MM.1S (cell line): ENCODE results near the gene EGF.

Experiments
- DNase-seq: peaks from one replicate; pipeline ENCODE4 v3.0.0-alpha.2; 2015
- H2AFZ ChIP-seq: fragments of 300-600 bp; sonication (generic); 2 replicates; pipeline ENCODE4 v1.6.0; 2016; ENCODE audit warnings: antibody characterized with exemption, low read length
- H3F3A ChIP-seq: fragments of 300-600 bp; sonication (generic); 2 replicates; pipeline ENCODE4 v1.6.1; 2016; ENCODE audit warnings: mild to moderate bottlenecking, antibody characterized with exemption, low read length, moderate library complexity, mixed read lengths; ENCODE audit not compliant: insufficient read depth
- H3K27ac ChIP-seq: fragments of 300-600 bp; sonication (generic); 2 replicates; pipeline ENCODE4 v1.5.1; 2016; ENCODE audit warnings: mild to moderate bottlenecking, low read length
- H3K27me3 ChIP-seq: fragments of 300-600 bp; sonication (generic); replicated peaks from 2 replicates; pipeline ENCODE4 v1.6.0; 2016; ENCODE audit warnings: low read length; ENCODE audit not compliant: insufficient read depth
- H3K36me3 ChIP-seq: fragments of 300-600 bp; sonication (generic); replicated peaks from 2 replicates; pipeline ENCODE4 v1.6.1; 2016; ENCODE audit warnings: mild to moderate bottlenecking, low read length, mixed read lengths; ENCODE audit not compliant: insufficient read depth
- H3K4me1 ChIP-seq: fragments of 300-600 bp; sonication (generic); 2 replicates; pipeline ENCODE4 v1.6.1; 2016; ENCODE audit warnings: low read length, mixed read lengths
- H3K4me2 ChIP-seq: fragments of 300-600 bp; sonication (generic); 2 replicates; pipeline ENCODE4 v1.6.0; 2016; ENCODE audit warnings: low read depth, low read length
- H3K4me3 ChIP-seq: fragments of 300-600 bp; sonication (generic); 2 replicates; pipeline ENCODE4 v1.5.1; 2016; ENCODE audit warnings: low read length, mixed read lengths
- H3K79me2 ChIP-seq: fragments of 300-600 bp; sonication (generic); 2 replicates; pipeline ENCODE4 v1.6.1; 2016; ENCODE audit warnings: mixed run types, low read length, mixed read lengths
- H3K9ac ChIP-seq: fragments of 300-600 bp; sonication (generic); 2 replicates; pipeline ENCODE4 v1.6.1; 2016; ENCODE audit warnings: low read length, mixed read lengths
- H3K9me2 ChIP-seq: fragments of 300-600 bp; sonication (generic); replicated peaks from 2 replicates; pipeline ENCODE4 v1.6.1; 2016; ENCODE audit warnings: mild to moderate bottlenecking, low read length, mixed read lengths; ENCODE audit not compliant: insufficient read depth
- H3K9me3 ChIP-seq: fragments of 300-600 bp; sonication (generic); replicated peaks from 2 replicates; pipeline ENCODE4 v1.6.1; 2016; ENCODE audit warnings: mild to moderate bottlenecking, low read length, mixed read lengths; ENCODE audit not compliant: insufficient read depth
- H4K20me1 ChIP-seq: fragments of 300-600 bp; sonication (generic); 2 replicates; pipeline ENCODE4 v1.6.1; 2016; ENCODE audit warnings: mild to moderate bottlenecking, low read length, moderate library complexity, mixed read lengths; ENCODE audit not compliant: insufficient read depth
- EZH2 ChIP-seq: fragments of 300-600 bp; sonication (generic); optimal IDR thresholded peaks from 2 replicates; pipeline ENCODE3; 2017; ENCODE audit warnings: low read depth, mild to moderate bottlenecking, antibody characterized with exemption, low read length, mixed read lengths
- EZH2phosphoT487 ChIP-seq: fragments of 300-600 bp; sonication (generic); IDR thresholded peaks from 2 replicates; pipeline ENCODE4 v1.6.1; 2018; ENCODE audit warnings: antibody characterized with exemption, low read length
- TF ChIP-seq, protein P1 (sequence below): fragments of 300-600 bp; sonication (generic); IDR thresholded peaks from 2 replicates; pipeline ENCODE4 v1.5.1; 2016; ENCODE audit warnings: antibody characterized with exemption, low read length, mixed read lengths

EGF gene

DNA sequence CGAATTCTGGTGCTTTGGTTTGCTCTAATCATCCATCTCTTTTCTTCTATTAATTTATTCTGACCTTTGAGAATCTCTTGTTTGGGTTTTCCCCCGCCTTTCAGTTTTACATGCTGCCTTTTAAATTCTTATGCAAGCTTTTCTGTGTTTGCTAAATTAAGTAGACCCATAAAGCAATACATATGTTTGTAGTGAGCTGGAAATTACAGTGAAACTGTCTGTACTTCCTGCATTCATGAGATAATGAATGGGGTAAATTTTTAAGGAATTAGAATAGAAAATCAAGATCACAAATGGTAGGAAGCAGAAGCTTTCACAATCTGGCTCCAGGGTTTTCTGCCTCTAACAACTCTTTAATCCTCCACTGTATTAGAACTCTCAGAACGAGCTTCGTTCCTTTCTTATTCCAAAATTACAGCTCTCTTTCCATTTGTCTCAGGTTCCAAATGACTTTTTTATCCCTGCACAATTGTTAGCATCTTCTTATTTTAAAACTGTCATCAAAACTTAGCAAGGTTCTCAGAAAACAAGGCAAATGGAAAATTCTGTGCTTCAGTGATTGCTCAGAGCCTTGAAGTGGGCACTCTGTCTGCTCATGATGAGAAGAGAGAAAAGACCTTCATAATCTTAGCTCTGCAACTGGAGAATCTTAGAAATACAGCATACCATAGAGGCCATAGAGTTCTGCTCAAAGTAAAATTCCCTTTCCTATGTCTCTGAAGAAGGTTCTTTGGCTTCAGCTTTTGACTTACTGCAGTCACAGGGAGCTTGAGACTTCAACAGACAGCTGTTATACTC, 108.2 kb downstream of the EGF start:
- H3K27me3 ChIP-seq = no peaks in the 10 kb centered on the region
- H3F3A ChIP-seq = no peaks in the 10 kb centered on the region
- H3K27ac ChIP-seq = no peak overlapping the region
- H3K9me3 ChIP-seq = no peaks in the 10 kb centered on the region
- no peak for DNase-seq
- no peaks in the 10 kb centered on the region for H3K79me2 ChIP-seq
- H4K20me1 ChIP-seq = no peaks in the 10 kb centered on the region
- TF ChIP-seq, protein P1, sequence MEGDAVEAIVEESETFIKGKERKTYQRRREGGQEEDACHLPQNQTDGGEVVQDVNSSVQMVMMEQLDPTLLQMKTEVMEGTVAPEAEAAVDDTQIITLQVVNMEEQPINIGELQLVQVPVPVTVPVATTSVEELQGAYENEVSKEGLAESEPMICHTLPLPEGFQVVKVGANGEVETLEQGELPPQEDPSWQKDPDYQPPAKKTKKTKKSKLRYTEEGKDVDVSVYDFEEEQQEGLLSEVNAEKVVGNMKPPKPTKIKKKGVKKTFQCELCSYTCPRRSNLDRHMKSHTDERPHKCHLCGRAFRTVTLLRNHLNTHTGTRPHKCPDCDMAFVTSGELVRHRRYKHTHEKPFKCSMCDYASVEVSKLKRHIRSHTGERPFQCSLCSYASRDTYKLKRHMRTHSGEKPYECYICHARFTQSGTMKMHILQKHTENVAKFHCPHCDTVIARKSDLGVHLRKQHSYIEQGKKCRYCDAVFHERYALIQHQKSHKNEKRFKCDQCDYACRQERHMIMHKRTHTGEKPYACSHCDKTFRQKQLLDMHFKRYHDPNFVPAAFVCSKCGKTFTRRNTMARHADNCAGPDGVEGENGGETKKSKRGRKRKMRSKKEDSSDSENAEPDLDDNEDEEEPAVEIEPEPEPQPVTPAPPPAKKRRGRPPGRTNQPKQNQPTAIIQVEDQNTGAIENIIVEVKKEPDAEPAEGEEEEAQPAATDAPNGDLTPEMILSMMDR = no peak
- no peak for TF ChIP-seq EZH2
- H3K9me2 ChIP-seq = no peaks in the 10 kb centered on the region
- H3K9ac ChIP-seq = no peak overlapping the region
- H3K36me3 ChIP-seq = no peaks in the 10 kb centered on the region
- no peak overlapping the region for H3K4me3 ChIP-seq
- no peak overlapping the region for H3K4me2 ChIP-seq
- no peak overlapping the region for H2AFZ ChIP-seq
- H3K4me1 ChIP-seq = no peaks in the 10 kb centered on the region

DNA sequence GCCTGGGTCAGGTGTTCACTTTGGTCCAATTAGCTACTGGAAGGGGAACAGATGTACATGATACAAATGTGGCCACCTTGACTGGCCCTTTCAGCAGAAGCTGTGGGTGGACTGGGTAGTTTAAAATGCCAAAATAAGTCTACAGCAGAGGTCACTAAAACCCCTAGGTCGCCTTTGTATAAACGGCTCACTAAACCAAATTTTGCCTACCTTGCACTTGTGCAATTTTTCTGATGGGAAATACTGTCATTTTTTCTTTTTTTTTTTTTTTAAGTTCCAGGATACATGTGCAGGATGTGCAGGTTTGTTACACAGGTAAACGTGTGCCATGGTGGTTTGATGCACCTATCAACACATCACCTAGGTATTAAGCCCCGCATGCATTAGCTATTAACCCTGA, 109.8 kb downstream of the EGF start:
- H3K9me2 ChIP-seq = no peaks in the 10 kb centered on the region
- no peak overlapping the region for H3K4me3 ChIP-seq
- no peaks in the 10 kb centered on the region for H3K36me3 ChIP-seq
- no peak overlapping the region for H3K9ac ChIP-seq
- no peaks in the 10 kb centered on the region for H3K27me3 ChIP-seq
- H3K27ac ChIP-seq = no peak overlapping the region
- no peaks in the 10 kb centered on the region for H3K9me3 ChIP-seq
- no peak overlapping the region for H2AFZ ChIP-seq
- no peaks in the 10 kb centered on the region for H3F3A ChIP-seq
- no peaks in the 10 kb centered on the region for H3K79me2 ChIP-seq
- no peaks in the 10 kb centered on the region for H3K4me1 ChIP-seq
- no peak overlapping the region for H3K4me2 ChIP-seq
- DNase-seq = no peak
- no peaks in the 10 kb centered on the region for H4K20me1 ChIP-seq
- TF ChIP-seq EZH2 = no peak
- TF ChIP-seq EZH2phosphoT487 = no peak

DNA sequence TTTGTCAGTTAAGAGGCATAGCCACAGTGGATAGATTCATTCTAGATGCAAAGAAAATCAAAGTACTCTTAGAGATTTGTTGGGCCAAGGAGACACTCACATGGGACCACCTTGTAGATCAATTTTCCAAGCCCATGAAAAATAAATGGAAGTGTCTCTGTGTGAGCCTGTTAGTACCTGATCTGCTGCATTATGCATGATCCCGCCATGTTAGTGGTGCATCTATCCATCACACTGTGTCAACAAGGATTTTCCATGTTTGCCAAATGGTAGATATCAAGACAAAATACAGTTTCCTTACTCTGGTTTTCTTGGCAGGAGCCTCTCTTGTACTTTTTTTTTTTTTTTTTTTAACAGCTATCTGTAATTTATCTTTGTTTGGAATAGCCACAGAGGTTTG, 112.4 kb downstream of the EGF start:
- no peak for DNase-seq
- Histone ChIP-seq H3K4me3 (no peak overlapping the region), H3K9me2 (no peaks in the 10 kb centered on the region), H3K27ac (no peak overlapping the region), H3F3A (no peaks in the 10 kb centered on the region), H3K4me2 (no peak overlapping the region), H4K20me1 (no peaks in the 10 kb centered on the region), H3K9ac (no peak overlapping the region), H3K27me3 (no peaks in the 10 kb centered on the region), H2AFZ (no peak overlapping the region), H3K9me3 (no peaks in the 10 kb centered on the region), H3K4me1 (no peaks in the 10 kb centered on the region), H3K36me3 (no peaks in the 10 kb centered on the region), H3K79me2 (no peaks in the 10 kb centered on the region)
- TF ChIP-seq EZH2 (no peak), EZH2phosphoT487 (no peak)
- TF ChIP-seq, protein P1 = no peak

DNA sequence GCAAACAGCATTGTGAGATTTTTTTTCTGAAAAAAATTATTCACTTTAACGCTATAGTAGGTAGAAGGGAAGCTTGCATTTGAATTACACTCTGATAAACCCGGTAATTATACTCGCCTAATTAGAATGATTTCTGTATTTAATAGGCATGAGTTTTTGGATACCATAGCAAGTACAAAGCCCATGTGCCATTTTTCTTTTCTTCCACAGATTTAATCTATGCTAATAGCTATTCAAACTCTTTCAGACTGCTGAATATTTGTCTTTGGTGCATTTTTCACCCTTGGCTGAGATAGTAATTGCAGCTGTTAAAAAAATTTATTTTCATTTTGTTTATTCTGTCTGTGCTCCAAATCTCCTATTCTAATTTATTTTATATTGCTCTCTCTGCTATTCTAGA, 113.0 kb downstream of the EGF start:
- Histone ChIP-seq H2AFZ (no peak overlapping the region), H3K4me2 (no peak overlapping the region), H3K9ac (no peak overlapping the region), H3K36me3 (no peaks in the 10 kb centered on the region), H3K4me1 (no peaks in the 10 kb centered on the region), H3K4me3 (no peak overlapping the region), H3K79me2 (no peaks in the 10 kb centered on the region), H3K27ac (no peak overlapping the region), H3K27me3 (no peaks in the 10 kb centered on the region), H3K9me2 (no peaks in the 10 kb centered on the region), H3F3A (no peaks in the 10 kb centered on the region), H4K20me1 (no peaks in the 10 kb centered on the region), H3K9me3 (no peaks in the 10 kb centered on the region)
- no peak for DNase-seq
- TF ChIP-seq, protein P1 = no peak
- no peak for TF ChIP-seq EZH2
- TF ChIP-seq EZH2phosphoT487 = no peak
